ENCODE results near the gene CHEK1. TPM values are rescaled to one million over a fixed set of nuclear protein-coding genes. Genes with fewer than 3 reads are reported as not detected.

CHEK1 gene
- total and polyA plus RNA-seq, 2 donors from 2014 or later = 4.6 to 4.9 TPM

- Histone ChIP-seq H3K9me3 (ENCODE audit: control insufficient read depth in 2 of 3, insufficient read depth in 1 of 3, low read length in 3 of 3) (peaks cover 1 to 7% (median 3%) of the 10 kb centered on the region in 3 donors), H3K4me1 (ENCODE audit: control insufficient read depth in 2 of 3, insufficient read depth in 2 of 3, low read depth in 1 of 3, low read length in 3 of 3) (no peaks in the 10 kb centered on the region), H3K9ac (ENCODE audit: low read length in 3 of 3) (no peak overlapping the region)
These were observed 42.2 kb downstream of the CHEK1 start for GRCh38 chr11:125667151-125667550.

GRCh38 chr11:125670172-125670571, 45.2 kb downstream of the CHEK1 start:
- H3K27me3 ChIP-seq (ENCODE audit: control insufficient read depth, insufficient read depth, low read length) = no peaks in the 10 kb centered on the region
- no peaks in the 10 kb centered on the region for H3K36me3 ChIP-seq (ENCODE audit: control insufficient read depth in 2 of 3, insufficient read depth in 3 of 3, low read length in 3 of 3)
- no peak overlapping the region for H3K4me3 ChIP-seq (ENCODE audit: low read length in 3 of 3)
- H3K9ac ChIP-seq (ENCODE audit: low read length in 3 of 3) = no peak overlapping the region
- DNase-seq (no peak), FAIRE-seq (no peak)
- intact Hi-C loops (cut with DNase I) = no loop called here
- H3K27ac ChIP-seq (ENCODE audit: low read depth in 2 of 2, low read length in 2 of 2) = no peak overlapping the region
- no peaks in the 10 kb centered on the region for H3K4me1 ChIP-seq (ENCODE audit: control insufficient read depth in 2 of 3, insufficient read depth in 2 of 3, low read depth in 1 of 3, low read length in 3 of 3)
- H3K9me3 ChIP-seq (ENCODE audit: control insufficient read depth in 2 of 3, insufficient read depth in 1 of 3, low read length in 3 of 3) = peaks cover 0 to 3% (median 1%) of the 10 kb centered on the region in 3 donors
- no peak for TF ChIP-seq CTCF (IDR thresholded peaks at IDR 0.05; ENCODE audit: borderline replicate concordance, extremely low read depth, insufficient read depth)

More at GRCh38 chr11:125667151-125667550, 42.2 kb downstream of the CHEK1 start:
- no peak for DNase-seq
- no peak overlapping the region for H3K27ac ChIP-seq (ENCODE audit: low read depth in 2 of 2, low read length in 2 of 2)
- no peak for TF ChIP-seq CTCF (IDR thresholded peaks at IDR 0.05; ENCODE audit: borderline replicate concordance, extremely low read depth, insufficient read depth)
- intact Hi-C loops (cut with DNase I) = no loop called here
- no peaks in the 10 kb centered on the region for H3K36me3 ChIP-seq (ENCODE audit: control insufficient read depth in 2 of 3, insufficient read depth in 3 of 3, low read length in 3 of 3)
- H3K27me3 ChIP-seq (ENCODE audit: control insufficient read depth, insufficient read depth, low read length) = no peaks in the 10 kb centered on the region
- FAIRE-seq = no peak
- no peak overlapping the region for H3K4me3 ChIP-seq (ENCODE audit: low read length in 3 of 3)

GRCh38 chr11:125671561-125671960, 46.6 kb downstream of the CHEK1 start:
- no peak for TF ChIP-seq CTCF (IDR thresholded peaks at IDR 0.05; ENCODE audit: borderline replicate concordance, extremely low read depth, insufficient read depth)
- no peak for DNase-seq
- Histone ChIP-seq H3K27ac (ENCODE audit: low read depth in 2 of 2, low read length in 2 of 2) (no peak overlapping the region), H3K4me1 (ENCODE audit: control insufficient read depth in 2 of 3, insufficient read depth in 2 of 3, low read depth in 1 of 3, low read length in 3 of 3) (no peaks in the 10 kb centered on the region), H3K27me3 (ENCODE audit: control insufficient read depth, insufficient read depth, low read length) (no peaks in the 10 kb centered on the region), H3K36me3 (ENCODE audit: control insufficient read depth in 2 of 3, insufficient read depth in 3 of 3, low read length in 3 of 3) (no peaks in the 10 kb centered on the region), H3K9ac (ENCODE audit: low read length in 3 of 3) (no peak overlapping the region), H3K4me3 (ENCODE audit: low read length in 3 of 3) (no peak overlapping the region), H3K9me3 (ENCODE audit: control insufficient read depth in 2 of 3, insufficient read depth in 1 of 3, low read length in 3 of 3) (peaks cover 0 to 3% (median 1%) of the 10 kb centered on the region in 3 donors)
- intact Hi-C loops (cut with DNase I) = no loop called here
- FAIRE-seq = no peak

- Histone ChIP-seq H3K4me3 (ENCODE audit: low read length in 3 of 3) (no peak overlapping the region), H3K9ac (ENCODE audit: low read length in 3 of 3) (no peak overlapping the region), H3K27ac (ENCODE audit: low read depth in 2 of 2, low read length in 2 of 2) (no peak overlapping the region), H3K9me3 (ENCODE audit: control insufficient read depth in 2 of 3, insufficient read depth in 1 of 3, low read length in 3 of 3) (no peaks in the 10 kb centered on the region), H3K27me3 (ENCODE audit: control insufficient read depth, insufficient read depth, low read length) (no peaks in the 10 kb centered on the region), H3K4me1 (ENCODE audit: control insufficient read depth in 2 of 3, insufficient read depth in 2 of 3, low read depth in 1 of 3, low read length in 3 of 3) (no peaks in the 10 kb centered on the region), H3K36me3 (ENCODE audit: control insufficient read depth in 2 of 3, insufficient read depth in 3 of 3, low read length in 3 of 3) (peaks cover 0 to 2% (median 0%) of the 10 kb centered on the region in 3 donors)
- no peak for FAIRE-seq
- DNase-seq = no peak
- no peak for TF ChIP-seq CTCF (IDR thresholded peaks at IDR 0.05; ENCODE audit: borderline replicate concordance, extremely low read depth, insufficient read depth)
- intact Hi-C loops (cut with DNase I) = no loop called here
These were observed 49.2 kb downstream of the CHEK1 start for GRCh38 chr11:125674210-125674609.

Data from kidney (tissue), 14 donors.